HepG2 (cell line): ENCODE measurements around the gene MRPS5. TPM values are rescaled to one million over a fixed set of nuclear protein-coding genes. Genes with fewer than 3 reads are reported as not detected.

Experiments used
- ATM ChIP-seq: fragments of 450-650 bp; IDR thresholded peaks from 2 replicates; pipeline ENCODE4 v1.7.1; 2017; ENCODE audit warnings: mild to moderate bottlenecking, borderline replicate concordance
- DMAP1 ChIP-seq: IDR thresholded peaks from 2 replicates; pipeline ENCODE4 v1.6.1; 2016
- DPF2 ChIP-seq: sonication (generic); formaldehyde crosslinking; IDR thresholded peaks from 2 replicates; pipeline ENCODE4 v1.4.0; 2020; ENCODE audit warnings: mild to moderate bottlenecking, low read depth, missing genetic modification reagents, borderline replicate concordance
- FOXM1 ChIP-seq: sonication (generic); formaldehyde crosslinking; IDR thresholded peaks from 2 replicates; pipeline ENCODE4 v1.5.0; 2020; ENCODE audit warnings: missing genetic modification reagents
- GZF1 ChIP-seq: sonication (generic); formaldehyde crosslinking; IDR thresholded peaks from 2 replicates; pipeline ENCODE4 v1.5.1; 2020; ENCODE audit warnings: mild to moderate bottlenecking, missing genetic modification reagents
- MEIS2 ChIP-seq: sonication (generic); formaldehyde crosslinking; IDR thresholded peaks from 2 replicates; pipeline ENCODE4 v1.9.0; 2021; ENCODE audit warnings: mild to moderate bottlenecking, missing genetic modification reagents
- MTA1 ChIP-seq: sonication (generic); formaldehyde crosslinking; IDR thresholded peaks from 2 replicates; pipeline ENCODE4 v1.4.0; 2020; ENCODE audit warnings: missing genetic modification reagents, mild to moderate bottlenecking, borderline replicate concordance
- RELA ChIP-seq: sonication (generic); formaldehyde crosslinking; IDR thresholded peaks from 2 replicates; pipeline ENCODE4 v1.4.0; 2020; ENCODE audit warnings: missing genetic modification reagents
- RFX3 ChIP-seq: IDR thresholded peaks from 2 replicates; pipeline ENCODE4 v1.6.1; 2016; ENCODE audit warnings: missing biosample characterization, missing genetic modification reagents
- SP1 ChIP-seq, 2 experiments: fragments of 450-650 bp in 1 of 2; sonication (generic) in 1 of 2; formaldehyde crosslinking in 1 of 2; IDR thresholded peaks; 2 replicates each; pipeline versions ENCODE4 v1.4.0 to v1.6.1; 2016 to 2020; ENCODE audit warnings: missing genetic modification reagents in 1 of 2
- ZFX ChIP-seq: sonication (generic); formaldehyde crosslinking; IDR thresholded peaks from 2 replicates; pipeline ENCODE4 v1.4.0; 2020; ENCODE audit warnings: mild to moderate bottlenecking, low read depth, missing genetic modification reagents, moderate library complexity
- ZFY ChIP-seq: sonication (generic); formaldehyde crosslinking; IDR thresholded peaks from 2 replicates; pipeline ENCODE4 v1.4.0; 2020; ENCODE audit warnings: missing genetic modification reagents
- ZNF280D ChIP-seq: sonication (generic); formaldehyde crosslinking; IDR thresholded peaks from 2 replicates; pipeline ENCODE4 v1.5.1; 2020; ENCODE audit warnings: mild to moderate bottlenecking, missing genetic modification reagents
- ZNF530 ChIP-seq: sonication (generic); formaldehyde crosslinking; IDR thresholded peaks from 2 replicates; pipeline ENCODE4 v1.5.0; 2020; ENCODE audit warnings: low read depth, mild to moderate bottlenecking, missing genetic modification reagents
- ZNF777 ChIP-seq: sonication (generic); formaldehyde crosslinking; IDR thresholded peaks from 2 replicates; pipeline ENCODE4 v1.4.0; 2020; ENCODE audit warnings: missing genetic modification reagents
- polyA plus RNA-seq, 8 experiments: library from polyadenylated mRNA; depleted of rRNA in 3 of 8; stranded (reverse) in 7 of 8; unstranded in 1 of 8; fragments of >200 nt; fragmentation: Illumina TruSeq in 4 of 8; extraction: Trizol in 4 of 8; gene quantifications; 2 replicates each; pipeline versions ENCODE4 v1.2.1 to v1.2.3, GENCODE V29; 2011 to 2016; ENCODE audit warnings: low read depth in 4 of 8, missing spikeins in 1 of 8, mixed read lengths in 1 of 8; ENCODE audit not compliant: insufficient read depth in 1 of 8
- total RNA-seq, 5 experiments: library from RNA; depleted of rRNA; stranded (reverse); fragments of >200 nt; fragmentation: Illumina TruSeq; extraction: Trizol; gene quantifications; 2 replicates each; pipeline ENCODE4 v1.2.3, GENCODE V29; 2016; ENCODE audit warnings: low read depth in 1 of 5
- TF ChIP-seq, protein P1 (sequence below): sonication (generic); formaldehyde crosslinking; conservative IDR thresholded peaks from 2 replicates; pipeline ENCODE4 v1.4.0; 2020; ENCODE audit warnings: missing genetic modification reagents
- TF ChIP-seq, protein P2 (sequence below): sonication (generic); formaldehyde crosslinking; IDR thresholded peaks from 2 replicates; pipeline ENCODE4 v1.4.0; 2020; ENCODE audit warnings: low read depth, missing genetic modification reagents
- TF ChIP-seq, protein P3 (sequence below): sonication (generic); formaldehyde crosslinking; IDR thresholded peaks from 2 replicates; pipeline ENCODE4 v1.5.1; 2020; ENCODE audit warnings: missing genetic modification reagents, mild to moderate bottlenecking, borderline replicate concordance

Gene MRPS5
- total and polyA plus RNA-seq, 2 of the 13 experiments (the other 11 are each of a cell fraction or from before 2014, with no cell fraction given) = 98.8 to 134 TPM

DNA sequence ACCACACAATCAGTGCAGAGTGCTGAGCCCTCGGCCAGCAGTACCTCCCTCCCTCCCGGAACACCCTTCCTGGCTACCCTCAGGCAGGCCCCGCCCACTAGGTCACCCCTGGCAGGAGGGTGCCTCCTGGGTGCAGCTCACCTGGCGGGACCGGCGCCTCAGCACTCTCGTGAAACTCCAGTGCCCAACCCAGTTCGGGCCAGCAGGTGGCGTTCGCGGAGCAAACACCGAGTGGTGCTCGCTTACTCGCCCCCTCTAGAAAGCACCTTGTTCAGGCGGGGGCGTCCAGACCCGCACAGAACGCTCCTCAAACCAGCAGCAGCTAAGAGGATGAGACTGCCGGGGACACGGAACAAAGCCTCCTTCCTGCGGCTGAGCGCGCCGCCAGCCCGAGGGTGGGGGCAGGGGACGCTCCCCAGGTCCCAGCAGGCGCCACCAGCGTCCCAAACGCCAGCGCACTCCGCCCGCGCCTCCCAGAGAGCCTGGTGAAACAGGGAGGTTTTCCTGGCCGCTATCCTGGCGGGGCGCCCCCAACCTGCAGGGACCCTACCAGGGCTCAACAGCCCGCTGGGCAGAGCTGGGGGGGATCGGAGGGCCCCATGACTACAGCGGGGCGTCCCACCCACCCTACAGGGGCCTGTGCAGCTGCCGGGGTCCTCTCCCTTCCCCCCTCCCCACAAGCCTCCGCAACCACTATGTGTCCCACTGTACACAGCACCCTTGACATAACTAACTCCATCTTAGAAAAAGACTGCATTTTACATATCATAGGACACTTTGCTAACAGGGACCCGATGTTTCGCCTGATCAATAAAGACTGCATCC lies 44.7 kb downstream of the MRPS5 start (continued):
- peak; percentile 43; the same call in 1 of the 2 replicates for TF ChIP-seq MTA1 (CRISPR knock-in tag)
- no peak for TF ChIP-seq ATM
- no peak for TF ChIP-seq SP1 (IDR thresholded peaks at IDR 0.05)
- peak; percentile 34; the same call in 1 of the 2 replicates for TF ChIP-seq SP1 (CRISPR knock-in tag; IDR thresholded peaks at IDR 0.05)
- TF ChIP-seq, protein P1, sequence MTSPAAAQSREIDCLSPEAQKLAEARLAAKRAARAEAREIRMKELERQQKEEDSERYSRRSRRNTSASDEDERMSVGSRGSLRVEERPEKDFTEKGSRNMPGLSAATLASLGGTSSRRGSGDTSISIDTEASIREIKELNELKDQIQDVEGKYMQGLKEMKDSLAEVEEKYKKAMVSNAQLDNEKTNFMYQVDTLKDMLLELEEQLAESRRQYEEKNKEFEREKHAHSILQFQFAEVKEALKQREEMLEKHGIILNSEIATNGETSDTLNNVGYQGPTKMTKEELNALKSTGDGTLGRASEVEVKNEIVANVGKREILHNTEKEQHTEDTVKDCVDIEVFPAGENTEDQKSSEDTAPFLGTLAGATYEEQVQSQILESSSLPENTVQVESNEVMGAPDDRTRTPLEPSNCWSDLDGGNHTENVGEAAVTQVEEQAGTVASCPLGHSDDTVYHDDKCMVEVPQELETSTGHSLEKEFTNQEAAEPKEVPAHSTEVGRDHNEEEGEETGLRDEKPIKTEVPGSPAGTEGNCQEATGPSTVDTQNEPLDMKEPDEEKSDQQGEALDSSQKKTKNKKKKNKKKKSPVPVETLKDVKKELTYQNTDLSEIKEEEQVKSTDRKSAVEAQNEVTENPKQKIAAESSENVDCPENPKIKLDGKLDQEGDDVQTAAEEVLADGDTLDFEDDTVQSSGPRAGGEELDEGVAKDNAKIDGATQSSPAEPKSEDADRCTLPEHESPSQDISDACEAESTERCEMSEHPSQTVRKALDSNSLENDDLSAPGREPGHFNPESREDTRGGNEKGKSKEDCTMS = no peak
- TF ChIP-seq DMAP1 (CRISPR knock-in tag) = peak; percentile 59; the same call in 1 of the 2 replicates
- TF ChIP-seq ZNF280D = peak; percentile 64
- no peak for TF ChIP-seq DPF2 (CRISPR knock-in tag)
- no peak for TF ChIP-seq FOXM1 (CRISPR knock-in tag)
- no peak for TF ChIP-seq RFX3 (CRISPR knock-in tag)
- TF ChIP-seq, protein P2, sequence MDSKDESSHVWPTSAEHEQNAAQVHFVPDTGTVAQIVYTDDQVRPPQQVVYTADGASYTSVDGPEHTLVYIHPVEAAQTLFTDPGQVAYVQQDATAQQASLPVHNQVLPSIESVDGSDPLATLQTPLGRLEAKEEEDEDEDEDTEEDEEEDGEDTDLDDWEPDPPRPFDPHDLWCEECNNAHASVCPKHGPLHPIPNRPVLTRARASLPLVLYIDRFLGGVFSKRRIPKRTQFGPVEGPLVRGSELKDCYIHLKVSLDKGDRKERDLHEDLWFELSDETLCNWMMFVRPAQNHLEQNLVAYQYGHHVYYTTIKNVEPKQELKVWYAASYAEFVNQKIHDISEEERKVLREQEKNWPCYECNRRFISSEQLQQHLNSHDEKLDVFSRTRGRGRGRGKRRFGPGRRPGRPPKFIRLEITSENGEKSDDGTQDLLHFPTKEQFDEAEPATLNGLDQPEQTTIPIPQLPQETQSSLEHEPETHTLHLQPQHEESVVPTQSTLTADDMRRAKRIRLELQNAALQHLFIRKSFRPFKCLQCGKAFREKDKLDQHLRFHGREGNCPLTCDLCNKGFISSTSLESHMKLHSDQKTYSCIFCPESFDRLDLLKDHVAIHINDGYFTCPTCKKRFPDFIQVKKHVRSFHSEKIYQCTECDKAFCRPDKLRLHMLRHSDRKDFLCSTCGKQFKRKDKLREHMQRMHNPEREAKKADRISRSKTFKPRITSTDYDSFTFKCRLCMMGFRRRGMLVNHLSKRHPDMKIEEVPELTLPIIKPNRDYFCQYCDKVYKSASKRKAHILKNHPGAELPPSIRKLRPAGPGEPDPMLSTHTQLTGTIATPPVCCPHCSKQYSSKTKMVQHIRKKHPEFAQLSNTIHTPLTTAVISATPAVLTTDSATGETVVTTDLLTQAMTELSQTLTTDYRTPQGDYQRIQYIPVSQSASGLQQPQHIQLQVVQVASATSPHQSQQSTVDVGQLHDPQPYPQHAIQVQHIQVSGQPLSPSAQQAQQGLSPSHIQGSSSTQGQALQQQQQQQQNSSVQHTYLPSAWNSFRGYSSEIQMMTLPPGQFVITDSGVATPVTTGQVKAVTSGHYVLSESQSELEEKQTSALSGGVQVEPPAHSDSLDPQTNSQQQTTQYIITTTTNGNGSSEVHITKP (CRISPR knock-in tag) = no peak
- TF ChIP-seq RELA (CRISPR knock-in tag) = no peak
- TF ChIP-seq GZF1 (CRISPR knock-in tag) = no peak
- peak; percentile 80 for TF ChIP-seq ZNF777 (CRISPR knock-in tag)
- TF ChIP-seq, protein P3, sequence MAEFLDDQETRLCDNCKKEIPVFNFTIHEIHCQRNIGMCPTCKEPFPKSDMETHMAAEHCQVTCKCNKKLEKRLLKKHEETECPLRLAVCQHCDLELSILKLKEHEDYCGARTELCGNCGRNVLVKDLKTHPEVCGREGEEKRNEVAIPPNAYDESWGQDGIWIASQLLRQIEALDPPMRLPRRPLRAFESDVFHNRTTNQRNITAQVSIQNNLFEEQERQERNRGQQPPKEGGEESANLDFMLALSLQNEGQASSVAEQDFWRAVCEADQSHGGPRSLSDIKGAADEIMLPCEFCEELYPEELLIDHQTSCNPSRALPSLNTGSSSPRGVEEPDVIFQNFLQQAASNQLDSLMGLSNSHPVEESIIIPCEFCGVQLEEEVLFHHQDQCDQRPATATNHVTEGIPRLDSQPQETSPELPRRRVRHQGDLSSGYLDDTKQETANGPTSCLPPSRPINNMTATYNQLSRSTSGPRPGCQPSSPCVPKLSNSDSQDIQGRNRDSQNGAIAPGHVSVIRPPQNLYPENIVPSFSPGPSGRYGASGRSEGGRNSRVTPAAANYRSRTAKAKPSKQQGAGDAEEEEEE = no peak; the same call in 1 of the 2 replicates
- no peak; the same call in 1 of the 2 replicates for TF ChIP-seq ZFX (CRISPR knock-in tag)
- 0 out of 2 replicates have a peak, but pooled peaks have one; percentile 17 for TF ChIP-seq MEIS2
- no peak for TF ChIP-seq ZNF530 (CRISPR knock-in tag)
- TF ChIP-seq ZFY (CRISPR knock-in tag) = 0 out of 2 replicates have a peak, but pooled peaks have one; percentile 12
